ENCODE measurements around the gene DOCK10. TPM values are rescaled to one million over a fixed set of nuclear protein-coding genes. Genes with fewer than 3 reads are reported as not detected.
"Not testable (repeated sequence)": the region's sequence is repeated elsewhere in the genome, so short reads cannot be mapped to it uniquely, and the experiment has no call there.

The DOCK10 gene
- total RNA-seq, 1 donor from 2014 or later: 9.8 TPM

DNA sequence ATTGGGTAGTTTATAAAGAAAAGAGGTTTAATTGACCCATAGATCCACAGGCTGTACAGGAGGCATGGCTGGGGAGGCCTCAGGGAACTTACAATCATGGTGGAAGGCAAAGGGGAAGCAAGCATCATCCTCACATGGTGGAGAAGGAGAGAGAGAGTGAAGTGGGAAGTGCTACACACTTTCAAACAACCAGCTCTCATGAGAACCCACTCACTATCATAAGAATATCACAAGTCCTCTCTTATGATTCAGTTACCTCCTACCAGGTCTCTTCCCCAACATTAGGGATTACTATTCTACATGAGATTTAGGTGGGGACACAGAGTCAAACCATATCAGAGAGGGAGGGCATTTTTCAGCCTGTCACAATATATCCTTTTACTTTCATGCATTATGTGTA, 22.7 kb upstream of the DOCK10 start:
- no peak overlapping the region for H3K4me3 ChIP-seq
- intact Hi-C loops (cut with DNase I): no loop called here
- no peaks in the 10 kb centered on the region for H3K9me3 ChIP-seq
- no peak for DNase-seq (ENCODE audit: extremely low spot score in 2 of 2)
- H3K36me3 ChIP-seq: no peaks in the 10 kb centered on the region
- TF ChIP-seq CTCF (IDR thresholded peaks at IDR 0.05) (no peak), POLR2AphosphoS5 (IDR thresholded peaks at IDR 0.05; ENCODE audit: insufficient read depth in 1 of 2, low read depth in 1 of 2) (no peak)
- no peaks in the 10 kb centered on the region for H3K4me1 ChIP-seq
- no peak overlapping the region for H3K27ac ChIP-seq
- no peaks in the 10 kb centered on the region for H3K27me3 ChIP-seq

- Histone ChIP-seq H3K36me3 (no peaks in the 10 kb centered on the region), H3K9me3 (no peaks in the 10 kb centered on the region), H3K27ac (no peak overlapping the region), H3K4me3 (no peak overlapping the region), H3K27me3 (no peaks in the 10 kb centered on the region), H3K4me1 (no peaks in the 10 kb centered on the region)
- TF ChIP-seq POLR2A (IDR thresholded peaks at IDR 0.05) (no peak), CTCF (IDR thresholded peaks at IDR 0.05) (no peak)
- intact Hi-C loops (cut with DNase I): no loop called here
- DNase-seq (ENCODE audit: extremely low spot score in 2 of 2): no peak
Measured at GRCh38 chr2:225064362-225064761, 22.1 kb upstream of the DOCK10 start.

DNA sequence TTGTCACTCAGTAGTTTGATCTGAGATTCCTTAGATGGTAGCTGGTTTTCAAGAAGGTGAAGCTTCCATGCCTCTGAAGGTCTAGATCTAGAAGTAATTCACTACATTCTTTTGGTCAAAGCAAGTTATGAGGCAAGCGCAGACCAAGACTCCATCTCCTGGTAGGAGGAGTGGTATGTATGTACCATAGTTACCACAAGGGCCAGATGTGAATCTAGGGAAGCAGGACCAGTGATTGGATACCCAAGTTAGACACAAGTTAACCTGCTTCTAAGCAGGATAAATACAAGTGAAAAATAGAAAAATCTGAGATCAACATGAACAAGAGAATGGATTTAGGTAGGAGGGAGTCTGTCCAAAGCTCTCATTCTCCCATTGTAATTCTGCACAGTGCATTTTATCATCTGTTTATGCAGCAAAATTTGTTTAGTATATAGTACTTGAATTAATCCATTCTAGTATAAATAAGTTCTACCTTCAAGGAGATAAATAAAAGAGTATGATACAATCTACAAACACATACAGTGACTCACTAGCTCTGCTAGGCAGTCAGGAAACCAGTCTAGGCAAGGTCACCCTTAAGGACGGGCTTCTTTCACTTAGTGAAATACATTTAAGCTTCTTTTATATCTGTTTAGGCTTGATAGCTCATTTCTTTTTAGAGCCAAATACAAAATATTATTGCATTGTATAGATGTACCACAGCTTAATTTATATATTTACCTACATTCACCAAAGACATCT, 14.2 kb upstream of the DOCK10 start:
- intact Hi-C loops (cut with DNase I): no loop called here

DNA sequence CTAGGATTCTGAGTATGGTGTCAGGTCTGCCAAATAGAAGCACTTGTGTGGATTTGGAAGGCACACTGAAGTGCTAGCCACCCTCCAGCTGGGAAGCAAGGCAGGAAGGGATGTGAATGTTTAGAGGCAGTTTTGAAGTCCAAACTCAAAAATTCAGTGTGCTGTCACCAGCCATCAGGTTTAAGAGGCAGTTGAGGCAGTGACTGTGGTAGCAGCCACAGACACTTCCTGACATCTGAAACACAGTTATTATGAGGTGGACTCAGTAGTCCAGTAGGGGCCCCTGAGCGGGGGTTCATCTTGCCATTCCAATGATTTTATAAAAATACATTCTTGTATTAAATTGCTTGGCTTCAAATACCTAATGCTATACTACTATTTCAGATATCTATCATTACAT, 13.4 kb upstream of the DOCK10 start:
- TF ChIP-seq POLR2AphosphoS5 (IDR thresholded peaks at IDR 0.05; ENCODE audit: insufficient read depth in 1 of 2, low read depth in 1 of 2): no peak
- no peak for TF ChIP-seq POLR2A (IDR thresholded peaks at IDR 0.05)
- TF ChIP-seq CTCF (IDR thresholded peaks at IDR 0.05): no peak
- H3K4me3 ChIP-seq: no peak overlapping the region
- DNase-seq (ENCODE audit: extremely low spot score in 2 of 2): no peak
- H3K9me3 ChIP-seq: no peaks in the 10 kb centered on the region
- H3K27ac ChIP-seq: no peak overlapping the region
- H3K4me1 ChIP-seq: no peaks in the 10 kb centered on the region
- no peaks in the 10 kb centered on the region for H3K36me3 ChIP-seq
- H3K27me3 ChIP-seq: no peaks in the 10 kb centered on the region
- intact Hi-C loops (cut with DNase I): no loop called here

More for the DNA sequence above, 14.2 kb upstream of the DOCK10 start:
- no peak for TF ChIP-seq POLR2A (IDR thresholded peaks at IDR 0.05)
- no peak for TF ChIP-seq POLR2AphosphoS5 (IDR thresholded peaks at IDR 0.05; ENCODE audit: insufficient read depth in 1 of 2, low read depth in 1 of 2)
- TF ChIP-seq CTCF (IDR thresholded peaks at IDR 0.05): no peak
- no peak for DNase-seq (ENCODE audit: extremely low spot score in 2 of 2)
- H3K4me3 ChIP-seq: no peak overlapping the region
- no peaks in the 10 kb centered on the region for H3K36me3 ChIP-seq
- H3K27me3 ChIP-seq: no peaks in the 10 kb centered on the region
- no peaks in the 10 kb centered on the region for H3K9me3 ChIP-seq
- H3K4me1 ChIP-seq: no peaks in the 10 kb centered on the region
- no peak overlapping the region for H3K27ac ChIP-seq

DNA sequence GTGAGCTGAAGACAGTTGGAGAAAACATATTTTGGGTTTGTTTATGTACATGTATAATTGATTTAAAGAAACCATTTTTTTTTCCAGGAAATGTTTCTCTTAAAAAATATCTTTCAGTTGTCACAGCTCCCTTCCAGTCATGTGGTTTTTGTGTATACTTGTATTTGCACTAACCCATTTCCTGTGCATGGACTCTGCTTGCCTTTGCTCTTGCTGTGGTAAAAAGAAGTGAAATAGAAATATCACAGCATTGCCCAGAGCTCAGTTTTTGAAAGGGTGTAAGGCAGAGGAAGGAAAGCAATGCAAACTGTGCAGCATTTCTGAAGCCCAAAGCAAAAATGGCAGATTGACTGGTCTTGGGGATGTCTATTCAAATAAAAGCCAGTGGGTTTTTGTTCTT, 10.4 kb upstream of the DOCK10 start:
- intact Hi-C loops (cut with DNase I): no loop called here
- Histone ChIP-seq H3K27me3 (no peaks in the 10 kb centered on the region), H3K27ac (no peak overlapping the region), H3K9me3 (no peaks in the 10 kb centered on the region), H3K36me3 (no peaks in the 10 kb centered on the region), H3K4me1 (no peaks in the 10 kb centered on the region), H3K4me3 (no peak overlapping the region)
- no peak for DNase-seq (ENCODE audit: extremely low spot score in 2 of 2)
- no peak for TF ChIP-seq CTCF (IDR thresholded peaks at IDR 0.05)
- no peak for TF ChIP-seq POLR2AphosphoS5 (IDR thresholded peaks at IDR 0.05; ENCODE audit: insufficient read depth in 1 of 2, low read depth in 1 of 2)
- no peak for TF ChIP-seq POLR2A (IDR thresholded peaks at IDR 0.05)

GRCh38 chr2:225047502-225047901, 5.2 kb upstream of the DOCK10 start:
- not testable (repeated sequence) for H3K27ac ChIP-seq; DNase-seq (ENCODE audit: extremely low spot score in 2 of 2)

More at GRCh38 chr2:225047502-225047901, 5.2 kb upstream of the DOCK10 start:
- H3K4me1 ChIP-seq; H3K36me3 ChIP-seq; H3K27me3 ChIP-seq; intact Hi-C loops (cut with DNase I); H3K9me3 ChIP-seq; H3K4me3 ChIP-seq: not testable (repeated sequence)

Measured in vagina (tissue), 2 donors.